Heart left ventricle (tissue), 16 donors: ENCODE results near the gene PALLD. TPM values are rescaled to one million over a fixed set of nuclear protein-coding genes. Genes with fewer than 3 reads are reported as not detected.

ENCODE experiments used
- ATAC-seq, 4 donors: fragments of 200-7000 bp; cut with Tn5 transposase; one replicate each; pipeline ENCODE4 v1.9.1; 2020 to 2022; ENCODE audit warnings: moderate library complexity in 4 of 4, mild to moderate bottlenecking in 3 of 4, moderate number of reproducible peaks in 1 of 4
- DNase-seq, 5 donors: peaks; one replicate each; pipeline ENCODE4 v3.0.0-alpha.2; 2020
- H3K27ac ChIP-seq, 12 donors: fragments of 200-600 bp; sonication (generic) in 4 of 12; one replicate each; pipeline versions ENCODE4 v1.5.0 to v1.8.0; 2016 to 2022; ENCODE audit warnings: mild to moderate bottlenecking in 2 of 12
- H3K27me3 ChIP-seq, 9 donors: fragments of 200-600 bp; sonication (generic) in 2 of 9; one replicate each; pipeline versions ENCODE4 v1.5.1 to v1.8.0; 2016 to 2022; ENCODE audit warnings: mild to moderate bottlenecking in 3 of 9
- H3K36me3 ChIP-seq, 9 donors: fragments of 200-600 bp; sonication (generic) in 2 of 9; one replicate each; pipeline versions ENCODE4 v1.5.0 to v1.8.0; 2018 to 2022; ENCODE audit warnings: mild to moderate bottlenecking in 2 of 9
- H3K4me1 ChIP-seq, 12 donors: fragments of 200-600 bp; sonication (generic) in 4 of 12; one replicate each; pipeline versions ENCODE4 v1.5.0 to v1.8.0; 2016 to 2022; ENCODE audit warnings: mild to moderate bottlenecking in 3 of 12
- H3K4me3 ChIP-seq, 12 donors: fragments of 200-600 bp; sonication (generic) in 4 of 12; one replicate each; pipeline versions ENCODE4 v1.5.0 to v1.8.0; 2017 to 2022; ENCODE audit warnings: mild to moderate bottlenecking in 9 of 12, moderate library complexity in 4 of 12
- H3K9me3 ChIP-seq, 12 donors: fragments of 200-600 bp; sonication (generic) in 4 of 12; one replicate each; pipeline versions ENCODE4 v1.5.0 to v1.8.0; 2016 to 2022; ENCODE audit warnings: mild to moderate bottlenecking in 1 of 12
- CTCF ChIP-seq, 12 donors: fragments of 200-600 bp; sonication (generic) in 4 of 12; IDR thresholded peaks; one replicate each; pipeline versions ENCODE4 v1.5.0 to v1.8.0; 2018 to 2022; ENCODE audit warnings: antibody characterized with exemption in 12 of 12, mild to moderate bottlenecking in 5 of 12
- POLR2A ChIP-seq, 2 donors: fragments of 450-650 bp; IDR thresholded peaks; one replicate each; pipeline ENCODE4 v1.6.1; 2017; ENCODE audit warnings: antibody characterized with exemption in 2 of 2, mild to moderate bottlenecking in 2 of 2, moderate library complexity in 2 of 2
- WGBS, 4 donors: extraction: QIAGEN DNeasy Blood & Tissue Kit in 2 of 4; methylation state at CpG; one replicate each; pipeline versions ENCODE4 v1.1.5 to v1.1.7; 2013 to 2018; 5-methylcytosine and 5-hydroxymethylcytosine counted together
- intact Hi-C, 10 donors: fragments of 100-400 bp; cut with DNase I; formaldehyde crosslinking; loops; one replicate each; pipeline versions ENCODE4 v1.11.1 to v1.14.2; 2022
- polyA plus RNA-seq, 2 donors: library from polyadenylated mRNA; stranded (reverse); fragments of 200-250 nt; gene quantifications; one replicate each; pipeline ENCODE4 v1.2.3, GENCODE V29; 2013
- total RNA-seq, 9 donors: library from RNA; depleted of rRNA in 2 of 9; stranded (reverse); fragments of >200 nt in 2 of 9; fragmentation: NEBNext Ultra II Directional in 3 of 9; extraction: Animal tissue kit (Norgen Biotek cat#: 25700) in 3 of 9; gene quantifications; one replicate each; pipeline versions ENCODE4 v1.1.0 to v1.2.4, GENCODE V29; 2016 to 2023
- donor health status: ischemic (EF 13 %, LVEDD 7.1; RV severe dilation, severe dysfunction).
- donor health status: healthy with polysubstance abuse.
- donor health status: DM: no; HTN: yes; CAD: no.
- donor health status: DM: no; HTN: no; CAD: no.
- donor health status: ischemic (EF 25% LVEDD 6.9; RV normal size, moderate dysfunction).
- donor health status: ischemic (EF 25% LVEDD 5.7; RV mildly dilated, moderate dysfunction).
- donor health status: healthy.
- donor health status: DM: yes; HTN: yes; CAD: no.
- donor health status: ischemic (EF 35%, LVEDD 5.7; RV mildly dilated, moderate dysfunction).
- donor health status: nonischemic (EF 11% LVEDD 7.7; RV severe dilation, severe dysfunction).
- donor health status: DM: yes; HTN: yes; CAD: no.
- donor health status: PGD.
- donor health status: ischemic (EF 29% LVEDD 5.4; RV normal size, mild dysfunction).
- donor health status: nonischemic (EF 23%, LVEDD 6.1; RV moderate dilation, normal function).

Gene PALLD
- total and polyA plus RNA-seq, 11 donors = 193 to 1,428 (median 1,015) TPM

- no peak overlapping the region for H3K27ac ChIP-seq
- no peaks in the 10 kb centered on the region for H3K27me3 ChIP-seq
- H3K36me3 ChIP-seq = no peaks in the 10 kb centered on the region
- no peak for DNase-seq
- H3K4me1 ChIP-seq = peaks cover 0 to 37% (median 13%) of the 10 kb centered on the region in 12 donors
- H3K9me3 ChIP-seq = no peaks in the 10 kb centered on the region
- no peak for ATAC-seq
- WGBS, 4 donors = 73 to 85% (median 75%) methylated on average over 3 of the region's 3 CpGs
- H3K4me3 ChIP-seq = no peak overlapping the region
- intact Hi-C loops = no loop called here
- TF ChIP-seq POLR2A (IDR thresholded peaks at IDR 0.05) (no peak), CTCF (IDR thresholded peaks at IDR 0.05) (no peak)
These were observed 75.2 kb downstream of the PALLD start for GRCh38 chr4:168572002-168572401.

GRCh38 chr4:168573870-168574269 lies 77.0 kb downstream of the PALLD start:
- ATAC-seq = no peak
- 66 to 77% (median 72%) methylated on average over 3 of the region's 3 CpGs for WGBS, 4 donors
- H3K27me3 ChIP-seq = no peaks in the 10 kb centered on the region
- intact Hi-C loops = no loop called here
- TF ChIP-seq POLR2A (IDR thresholded peaks at IDR 0.05) (no peak), CTCF (IDR thresholded peaks at IDR 0.05) (no peak)
- DNase-seq = no peak
- peaks cover 0 to 42% (median 21%) of the 10 kb centered on the region in 12 donors for H3K4me1 ChIP-seq
- no peaks in the 10 kb centered on the region for H3K36me3 ChIP-seq
- no peak overlapping the region for H3K4me3 ChIP-seq
- no peak overlapping the region for H3K27ac ChIP-seq
- no peaks in the 10 kb centered on the region for H3K9me3 ChIP-seq

- H3K9me3 ChIP-seq = no peaks in the 10 kb centered on the region
- no peak overlapping the region for H3K4me3 ChIP-seq
- intact Hi-C loops = no loop called here
- H3K4me1 ChIP-seq = peaks cover 0 to 36% (median 14%) of the 10 kb centered on the region in 12 donors
- DNase-seq (no peak), ATAC-seq (no peak)
- no peaks in the 10 kb centered on the region for H3K27me3 ChIP-seq
- WGBS, 4 donors = 90 to 92% (median 91%) methylated on average over 5 of the region's 5 CpGs
- H3K27ac ChIP-seq = no peak overlapping the region
- H3K36me3 ChIP-seq = no peaks in the 10 kb centered on the region
- TF ChIP-seq CTCF (IDR thresholded peaks at IDR 0.05) (no peak), POLR2A (IDR thresholded peaks at IDR 0.05) (no peak)
These were observed 77.9 kb downstream of the PALLD start for GRCh38 chr4:168574581-168575295.

- intact Hi-C loops = no loop called here
- H3K27ac ChIP-seq = no peak overlapping the region
- 94 to 100% (median 97%) methylated on average over 2 of the region's 2 CpGs for WGBS, 4 donors
- ATAC-seq (no peak), DNase-seq (no peak)
- no peak overlapping the region for H3K4me3 ChIP-seq
- no peaks in the 10 kb centered on the region for H3K36me3 ChIP-seq
- peaks cover 0 to 28% (median 9%) of the 10 kb centered on the region in 12 donors for H3K4me1 ChIP-seq
- H3K9me3 ChIP-seq = no peaks in the 10 kb centered on the region
- H3K27me3 ChIP-seq = no peaks in the 10 kb centered on the region
- TF ChIP-seq POLR2A (IDR thresholded peaks at IDR 0.05) (no peak), CTCF (IDR thresholded peaks at IDR 0.05) (no peak)
These were observed 78.6 kb downstream of the PALLD start for GRCh38 chr4:168575473-168575872.
